HCT116 (cell line): ENCODE results near the gene CHID1. TPM values are rescaled to one million over a fixed set of nuclear protein-coding genes. Genes with fewer than 3 reads are reported as not detected.

Experiments used
- ATAC-seq: fragments of 200-7000 bp; cut with Tn5 transposase; 2 replicates; pipeline ENCODE4 v1.9.1; 2020; ENCODE audit warnings: mild to moderate bottlenecking, moderate library complexity
- BruUV-seq: library from RNA; stranded (reverse); fragments of 400-500 nt; replicated peaks from 2 replicates; lab custom pipeline; 2021; lab: Mats Ljungman, UMichigan
- CTCF ChIA-PET: fragments of 300-600 bp; sonication (Branson Sonifier 250); formaldehyde crosslinking; loops from one replicate; lab custom pipeline; 2021; ENCODE audit warnings: antibody characterized with exemption; lab: Charles Lee
- POLR2A ChIA-PET: fragments of 300-600, 350-600 bp; sonication (Branson Sonifier 250); formaldehyde crosslinking; loops from one replicate; lab custom pipeline; 2021; ENCODE audit warnings: antibody characterized with exemption; lab: Charles Lee
- RAD21 ChIA-PET, 2 experiments: fragments of 300-600 bp; sonication (Branson Sonifier 250); formaldehyde crosslinking; loops; one replicate each; lab custom pipeline; 2023; ENCODE audit warnings: low total read pairs in 2 of 2; ENCODE audit not compliant: uncharacterized antibody in 2 of 2, unreplicated experiment in 2 of 2, low non-redundant PET in 1 of 2; lab: Charles Lee
- DNase-seq: peaks from one replicate; pipeline ENCODE4 v3.0.0-alpha.2; 2010; ENCODE audit warnings: low read depth, low spot score
- H2AFZ ChIP-seq: fragments of 200-600 bp; shearing (Covaris generic), sonication (generic); 2 replicates; pipeline ENCODE4 v1.6.1; 2017; ENCODE audit warnings: low read depth, mixed run types, mixed read lengths, antibody characterized with exemption, low read length; ENCODE audit not compliant: poor library complexity, severe bottlenecking
- H3K27ac ChIP-seq: 2 replicates; pipeline ENCODE4 v1.5.1; 2012; ENCODE audit warnings: low read depth, low read length
- H3K27me3 ChIP-seq: fragments of 200-600 bp; sonication (generic); 2 replicates; pipeline ENCODE4 v1.6.1; 2016; ENCODE audit warnings: mixed run types, low read length, mixed read lengths; ENCODE audit not compliant: insufficient read depth
- H3K36me3 ChIP-seq, 2 experiments: fragments of 200-500 bp in 1 of 2; fragments of 200-600 bp in 1 of 2; sonication (Bioruptor generic) in 1 of 2; sonication (generic) in 1 of 2; 2 replicates each; pipeline versions ENCODE4 v1.5.1 to v1.6.1; 2014 to 2016; ENCODE audit warnings: low read length in 2 of 2, inconsistent platforms in 1 of 2, mixed read lengths in 1 of 2, mixed run types in 1 of 2; ENCODE audit not compliant: insufficient read depth in 2 of 2, control insufficient read depth in 1 of 2
- H3K4me1 ChIP-seq, 2 experiments: fragments of 200-600 bp in 1 of 2; sonication (generic) in 1 of 2; 2 replicates each; pipeline versions ENCODE4 v1.5.1 to v1.6.1; 2012 to 2017; ENCODE audit warnings: low read length in 2 of 2, inconsistent platforms in 1 of 2, mild to moderate bottlenecking in 1 of 2, mixed read lengths in 1 of 2, mixed run types in 1 of 2, moderate library complexity in 1 of 2; ENCODE audit not compliant: insufficient read depth in 2 of 2, control insufficient read depth in 1 of 2
- H3K4me2 ChIP-seq: fragments of 200-600 bp; sonication (generic); 2 replicates; pipeline ENCODE4 v1.6.1; 2017; ENCODE audit warnings: mixed run types, low read length, mixed read lengths
- H3K4me3 ChIP-seq, 2 experiments: fragments of 200-600 bp in 1 of 2; sonication (generic) in 1 of 2; replicated peaks in 1 of 2; 2 replicates each; pipeline ENCODE4 v1.5.1; 2011 to 2016; ENCODE audit warnings: low read length in 2 of 2, control low read depth in 1 of 2, low read depth in 1 of 2, mild to moderate bottlenecking in 1 of 2, mixed read lengths in 1 of 2, mixed run types in 1 of 2
- H3K79me2 ChIP-seq: fragments of 200-600 bp; sonication (generic); 2 replicates; pipeline ENCODE4 v1.6.1; 2017; ENCODE audit warnings: mild to moderate bottlenecking, mixed run types, low read length, moderate library complexity, mixed read lengths; ENCODE audit not compliant: insufficient read depth
- H3K9ac ChIP-seq: fragments of 200-600 bp; sonication (generic); 2 replicates; pipeline ENCODE4 v1.6.1; 2016; ENCODE audit warnings: low read length, mixed read lengths
- H3K9me2 ChIP-seq: fragments of 200-600 bp; sonication (generic), shearing (Covaris generic); 2 replicates; pipeline ENCODE4 v1.6.1; 2017; ENCODE audit warnings: mixed run types, mild to moderate bottlenecking, moderate library complexity; ENCODE audit not compliant: insufficient read depth
- H3K9me3 ChIP-seq, 2 experiments: fragments of 200-500 bp in 1 of 2; fragments of 200-600 bp in 1 of 2; sonication (Bioruptor generic) in 1 of 2; sonication (generic) in 1 of 2; 2 replicates each; pipeline ENCODE4 v1.6.1; 2014 to 2017; ENCODE audit warnings: low read length in 2 of 2, mixed read lengths in 2 of 2, inconsistent platforms in 1 of 2, low read depth in 1 of 2, mild to moderate bottlenecking in 1 of 2, mixed run types in 1 of 2, moderate library complexity in 1 of 2; ENCODE audit not compliant: control insufficient read depth in 1 of 2, insufficient read depth in 1 of 2
- H4K20me1 ChIP-seq: fragments of 200-600 bp; sonication (generic), shearing (Covaris generic); 2 replicates; pipeline ENCODE4 v1.6.1; 2017; ENCODE audit warnings: mixed run types, mild to moderate bottlenecking, moderate library complexity; ENCODE audit not compliant: insufficient read depth
- ELF1 ChIP-seq: IDR thresholded peaks from 2 replicates; pipeline ENCODE4 v1.6.1; 2012; ENCODE audit warnings: low read depth, borderline replicate concordance
- POLR2A ChIP-seq: IDR thresholded peaks from 2 replicates; pipeline ENCODE4 v1.7.0; 2011; ENCODE audit warnings: borderline replicate concordance; ENCODE audit not compliant: insufficient read depth, insufficient read length; ENCODE audit errors: extremely low read depth
- POLR2AphosphoS5 ChIP-seq: IDR thresholded peaks from 2 replicates; pipeline ENCODE4 v1.6.1; 2011; ENCODE audit warnings: mild to moderate bottlenecking, low read depth, low read length, moderate library complexity
- RAD21 ChIP-seq: IDR thresholded peaks from 2 replicates; pipeline ENCODE4 v1.6.1; 2012; ENCODE audit warnings: low read depth, mild to moderate bottlenecking
- SP1 ChIP-seq: IDR thresholded peaks from 2 replicates; pipeline ENCODE4 v1.6.1; 2012; ENCODE audit warnings: low read depth
- SRF ChIP-seq: IDR thresholded peaks from 2 replicates; pipeline ENCODE4 v1.6.1; 2012; ENCODE audit warnings: low read depth
- YY1 ChIP-seq: IDR thresholded peaks from 2 replicates; pipeline ENCODE4 v1.6.1; 2011; ENCODE audit warnings: low read length, low read depth, moderate library complexity, mild to moderate bottlenecking; ENCODE audit not compliant: insufficient replicate concordance; ENCODE audit errors: extremely low read depth
- intact Hi-C: fragments of 100-400 bp; cut with micrococcal nuclease; formaldehyde crosslinking; loops from 2 replicates; pipeline ENCODE4 v1.10.0; 2022
- total RNA-seq: library from RNA; stranded (reverse); gene quantifications from one replicate; pipeline ENCODE4 v1.2.1, GENCODE V29; 2021; ENCODE audit not compliant: unreplicated experiment
- TF ChIP-seq, protein P1 (sequence below): IDR thresholded peaks from 2 replicates; pipeline ENCODE4 v1.6.1; 2012
- TF ChIP-seq, protein P2 (sequence below), 3 experiments: fragments of 200-600 bp in 1 of 3; sonication (generic) in 1 of 3; IDR thresholded peaks in 2 of 3; conservative IDR thresholded peaks in 1 of 3; 2 replicates each; pipeline ENCODE4 v1.5.1; 2012 to 2017; ENCODE audit warnings: low read depth in 2 of 3, low read length in 2 of 3, antibody characterized with exemption in 1 of 3, borderline replicate concordance in 1 of 3, control low read depth in 1 of 3, mild to moderate bottlenecking in 1 of 3, mixed read lengths in 1 of 3, mixed run types in 1 of 3, moderate library complexity in 1 of 3; ENCODE audit not compliant: insufficient read depth in 1 of 3

CHID1 gene
- total RNA-seq, 1 experiment from 2014 or later, result 102 TPM

DNA sequence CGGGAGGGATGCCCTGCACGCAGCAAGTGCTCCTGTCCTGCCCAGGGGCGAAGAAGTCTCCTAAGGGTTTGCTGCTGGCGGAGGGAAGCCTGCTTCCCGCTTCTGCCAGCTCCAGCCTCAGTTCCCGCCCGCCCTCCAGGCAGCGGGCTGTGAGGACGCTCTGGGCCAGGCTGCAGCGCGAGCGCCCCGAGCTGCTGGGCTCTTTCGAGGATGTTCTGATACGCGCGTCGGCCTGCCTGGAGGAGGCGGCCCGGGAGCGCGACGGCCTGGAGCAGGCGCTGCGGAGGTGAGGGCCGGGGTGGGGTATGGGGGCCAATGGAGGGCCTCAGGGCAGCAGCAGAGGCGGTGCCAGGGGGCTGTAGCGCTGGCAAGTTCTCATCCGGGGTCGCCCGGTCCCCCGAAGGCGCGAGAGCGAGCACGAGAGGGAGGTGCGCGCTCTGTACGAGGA, 80.7 kb downstream of the CHID1 start:
- H3K36me3 ChIP-seq, result no peaks in the 10 kb centered on the region
- intact Hi-C loops, result no loop called here
- H4K20me1 ChIP-seq, result peaks cover 6% of the 10 kb centered on the region; the same call in 1 of the 2 replicates

More for the DNA sequence above, 80.7 kb downstream of the CHID1 start:
- H3K4me3 ChIP-seq, result no peak overlapping the region
- ATAC-seq, result no peak
- no peak for DNase-seq
- H3K9ac ChIP-seq, result no peak overlapping the region
- H3K79me2 ChIP-seq, result peaks cover 28% of the 10 kb centered on the region
- no peaks in the 10 kb centered on the region for H3K9me2 ChIP-seq
- H3K9me3 ChIP-seq, result no peaks in the 10 kb centered on the region
- ChIA-PET POLR2A (no interaction called here), RAD21 (no interaction called here), CTCF (no interaction called here)
- H3K27ac ChIP-seq, result no peak overlapping the region; the same call in 1 of the 2 replicates
- H3K27me3 ChIP-seq, result no peaks in the 10 kb centered on the region
- no peak overlapping the region for H3K4me2 ChIP-seq
- TF ChIP-seq, protein P1, sequence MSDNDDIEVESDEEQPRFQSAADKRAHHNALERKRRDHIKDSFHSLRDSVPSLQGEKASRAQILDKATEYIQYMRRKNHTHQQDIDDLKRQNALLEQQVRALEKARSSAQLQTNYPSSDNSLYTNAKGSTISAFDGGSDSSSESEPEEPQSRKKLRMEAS, result no peak
- TF ChIP-seq, protein P2, sequence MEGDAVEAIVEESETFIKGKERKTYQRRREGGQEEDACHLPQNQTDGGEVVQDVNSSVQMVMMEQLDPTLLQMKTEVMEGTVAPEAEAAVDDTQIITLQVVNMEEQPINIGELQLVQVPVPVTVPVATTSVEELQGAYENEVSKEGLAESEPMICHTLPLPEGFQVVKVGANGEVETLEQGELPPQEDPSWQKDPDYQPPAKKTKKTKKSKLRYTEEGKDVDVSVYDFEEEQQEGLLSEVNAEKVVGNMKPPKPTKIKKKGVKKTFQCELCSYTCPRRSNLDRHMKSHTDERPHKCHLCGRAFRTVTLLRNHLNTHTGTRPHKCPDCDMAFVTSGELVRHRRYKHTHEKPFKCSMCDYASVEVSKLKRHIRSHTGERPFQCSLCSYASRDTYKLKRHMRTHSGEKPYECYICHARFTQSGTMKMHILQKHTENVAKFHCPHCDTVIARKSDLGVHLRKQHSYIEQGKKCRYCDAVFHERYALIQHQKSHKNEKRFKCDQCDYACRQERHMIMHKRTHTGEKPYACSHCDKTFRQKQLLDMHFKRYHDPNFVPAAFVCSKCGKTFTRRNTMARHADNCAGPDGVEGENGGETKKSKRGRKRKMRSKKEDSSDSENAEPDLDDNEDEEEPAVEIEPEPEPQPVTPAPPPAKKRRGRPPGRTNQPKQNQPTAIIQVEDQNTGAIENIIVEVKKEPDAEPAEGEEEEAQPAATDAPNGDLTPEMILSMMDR (IDR thresholded peaks at IDR 0.05 in 2 of 3, conservative IDR thresholded peaks at IDR 0.05 in 1 of 3; ENCODE audit: borderline replicate concordance in 1 of 3, insufficient read depth in 1 of 3, low read depth in 2 of 3, low read length in 2 of 3), result no peak
- TF ChIP-seq SP1 (no peak), ELF1 (no peak), YY1 (no peak), POLR2AphosphoS5 (no peak), POLR2A (no peak), RAD21 (no peak), SRF (no peak)
- no TSS peak for BruUV-seq
- H2AFZ ChIP-seq, result no peak overlapping the region
- H3K4me1 ChIP-seq, result peaks cover 36 to 63% of the 10 kb centered on the region in 2 experiments
